GM18505 (cell line): ENCODE results near the gene ACBD3.

Experiments
- ATAC-seq: cut with Tn5 transposase; IDR thresholded peaks from one replicate; pipeline ENCODE4 v1.9.1; 2021; ENCODE audit not compliant: unreplicated experiment
- POLR2A ChIP-seq: IDR thresholded peaks from 4 replicates; pipeline ENCODE4 v1.6.1; 2011; ENCODE audit warnings: borderline replicate concordance; ENCODE audit not compliant: insufficient read depth, insufficient read length; ENCODE audit errors: extremely low read depth

Gene ACBD3

GRCh38 chr1:226176870-226177269 lies 9.7 kb downstream of the ACBD3 start:
- no peak for ATAC-seq
- no peak for TF ChIP-seq POLR2A

DNA sequence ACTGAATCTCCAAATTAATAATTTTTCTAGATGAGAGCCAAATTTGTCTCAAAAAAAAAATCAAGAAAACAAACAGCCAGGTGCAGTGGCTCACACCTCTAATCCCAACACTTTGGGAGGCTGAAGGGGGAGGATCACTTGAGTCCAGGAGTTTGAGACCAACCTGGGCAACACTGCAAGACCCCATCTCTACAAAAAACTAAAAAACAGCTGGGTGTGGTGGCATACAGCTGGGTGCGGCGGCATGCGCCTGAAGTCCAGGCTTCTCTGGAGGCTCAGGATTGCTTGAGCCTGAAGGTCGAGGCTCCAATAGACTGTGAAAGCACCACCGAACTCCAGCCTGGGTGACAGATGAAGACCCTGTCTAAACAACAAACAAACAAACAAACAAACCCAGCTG lies 14.0 kb downstream of the ACBD3 start:
- no peak for TF ChIP-seq POLR2A
- no peak for ATAC-seq

- no peak for ATAC-seq
- no peak for TF ChIP-seq POLR2A
Observed at GRCh38 chr1:226166341-226166740, 20.2 kb downstream of the ACBD3 start.

GRCh38 chr1:226164154-226164553 lies 22.4 kb downstream of the ACBD3 start:
- no peak for TF ChIP-seq POLR2A
- no peak for ATAC-seq

DNA sequence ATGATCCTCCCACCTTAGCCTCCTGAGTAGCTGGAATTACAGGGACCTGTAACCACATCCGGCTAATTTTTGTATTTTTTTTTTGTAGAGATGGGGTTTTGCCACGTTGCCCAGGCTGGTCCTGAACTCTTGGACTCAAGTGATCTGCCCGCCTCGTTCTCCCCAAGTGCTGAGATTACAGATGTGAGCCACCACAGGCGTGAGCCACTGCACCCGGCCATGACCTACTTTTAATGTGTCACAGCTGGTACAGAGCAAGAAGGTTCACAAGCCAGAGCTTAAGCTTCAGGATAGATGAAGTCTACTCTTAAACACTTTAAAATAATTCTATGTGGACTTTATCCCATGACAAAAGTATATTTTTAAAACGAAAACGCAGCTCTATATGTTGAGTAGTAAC lies 23.6 kb downstream of the ACBD3 start:
- ATAC-seq, result no peak
- no peak for TF ChIP-seq POLR2A

DNA sequence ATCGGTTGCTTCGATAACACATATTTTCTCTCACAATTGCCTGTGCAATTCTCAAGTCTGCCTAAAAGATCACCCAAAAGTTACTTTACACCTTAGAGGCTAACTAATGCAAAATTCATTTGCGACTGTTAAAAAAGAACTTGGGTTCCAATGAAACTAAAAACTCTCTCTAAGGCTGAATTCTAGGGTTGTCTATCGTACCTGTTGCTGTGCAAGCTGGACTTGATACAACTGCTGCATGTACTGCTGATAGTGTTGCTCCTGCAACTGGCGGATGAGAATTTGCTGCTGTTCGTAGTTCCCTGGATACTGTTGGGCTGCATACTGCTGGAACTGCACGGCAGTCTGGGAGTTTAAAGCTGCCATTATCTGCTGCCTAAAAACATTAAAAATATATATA lies 27.6 kb downstream of the ACBD3 start:
- ATAC-seq, result no peak
- TF ChIP-seq POLR2A, result no peak

DNA sequence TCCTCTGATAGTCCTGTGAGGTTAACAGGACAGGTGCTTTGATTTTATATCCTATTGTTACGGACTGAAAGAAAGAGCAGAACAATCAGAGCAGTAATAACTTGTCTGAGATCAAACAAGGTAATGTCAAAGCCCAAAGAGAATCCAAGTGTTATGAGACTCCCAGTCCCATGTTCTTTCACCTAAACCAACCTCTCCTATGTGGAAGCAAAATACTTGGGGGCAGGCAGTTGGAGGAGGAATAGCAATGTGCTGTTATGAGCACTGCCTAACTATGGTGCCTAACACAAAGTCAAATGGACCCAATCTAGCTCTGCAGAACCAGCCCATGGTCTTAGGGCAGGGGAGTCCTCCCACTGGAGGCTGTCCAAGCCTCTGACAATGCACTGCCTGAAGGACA lies 28.1 kb downstream of the ACBD3 start:
- ATAC-seq, result no peak
- TF ChIP-seq POLR2A, result no peak

- no peak for ATAC-seq
- no peak for TF ChIP-seq POLR2A
Observed at GRCh38 chr1:226157761-226158316, 28.7 kb downstream of the ACBD3 start.

- ATAC-seq, result no peak
- no peak for TF ChIP-seq POLR2A
Observed at GRCh38 chr1:226154593-226154992, 31.9 kb downstream of the ACBD3 start.

- no peak for ATAC-seq
- no peak for TF ChIP-seq POLR2A
Observed at GRCh38 chr1:226149806-226150205, 36.7 kb downstream of the ACBD3 start.

DNA sequence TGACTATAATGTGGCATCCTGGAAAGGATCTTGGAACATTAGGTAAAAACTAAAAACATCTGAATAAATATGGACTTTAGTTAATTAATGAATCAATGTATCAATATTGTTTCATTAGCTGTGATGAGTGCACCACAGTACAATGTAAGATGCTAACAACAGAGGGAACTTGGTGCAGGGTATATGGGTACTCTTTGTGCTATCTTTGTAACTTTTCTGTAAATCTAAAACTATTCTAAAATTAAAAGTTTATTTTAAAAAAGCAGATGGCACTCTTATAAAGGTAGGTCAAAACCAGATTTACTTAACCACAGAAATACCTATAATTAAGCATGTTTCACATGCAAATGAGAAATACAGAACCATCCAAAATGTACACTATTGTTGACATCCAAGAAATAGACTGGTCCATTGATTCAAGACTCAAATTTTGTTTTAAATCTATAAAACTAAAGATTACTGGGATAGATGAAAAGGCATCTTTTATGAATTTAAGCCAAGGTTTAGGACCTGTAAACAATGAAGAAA lies 38.4 kb downstream of the ACBD3 start:
- TF ChIP-seq POLR2A, result no peak
- ATAC-seq, result no peak

GRCh38 chr1:226144045-226144444 lies 42.5 kb downstream of the ACBD3 start:
- no peak for TF ChIP-seq POLR2A

GRCh38 chr1:226135709-226136108 lies 50.8 kb downstream of the ACBD3 start:
- TF ChIP-seq POLR2A, result no peak
- no peak for ATAC-seq

More at GRCh38 chr1:226144045-226144444, 42.5 kb downstream of the ACBD3 start:
- no peak for ATAC-seq

DNA sequence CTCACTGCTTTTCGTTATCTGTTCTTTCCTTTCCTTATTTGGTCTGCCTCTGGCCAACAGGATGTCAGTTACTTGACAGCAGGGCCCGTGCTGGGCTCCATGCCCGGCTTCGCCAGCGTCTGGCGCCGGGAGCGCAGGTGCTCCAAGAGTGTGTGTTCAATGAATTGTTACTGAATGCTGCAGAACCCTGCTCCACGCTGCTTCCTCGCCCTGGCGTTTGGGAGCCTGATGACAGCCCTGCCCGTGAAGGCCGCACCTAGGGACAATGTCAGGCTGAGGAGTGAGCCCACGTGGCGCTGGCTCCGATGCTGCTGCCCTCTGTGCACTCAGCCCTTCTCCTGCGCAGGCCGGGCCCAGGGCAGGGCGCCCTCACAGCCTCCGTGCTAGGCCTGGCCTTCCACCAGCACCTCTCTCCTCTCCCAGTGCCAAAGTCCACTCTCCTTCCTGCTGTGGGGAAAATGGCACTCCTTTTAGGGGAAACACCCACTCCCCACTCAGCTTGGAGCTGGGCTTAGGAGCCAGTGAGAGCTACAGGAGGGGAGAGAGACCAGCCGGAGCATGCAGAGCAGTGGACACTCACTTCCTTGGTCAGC lies 51.4 kb downstream of the ACBD3 start:
- TF ChIP-seq POLR2A, result no peak
- no peak for ATAC-seq
